Neuronal stem cell (in vitro differentiated cells): ENCODE measurements around the gene MRGPRE.

Source experiments
- DNase-seq: peaks from one replicate; pipeline ENCODE4 v3.0.0-alpha.2; 2013; ENCODE audit warnings: low spot score
- H2AFZ ChIP-seq: one replicate; pipeline ENCODE4 v1.6.1; 2013; ENCODE audit warnings: mild to moderate bottlenecking, low read length, inconsistent platforms
- H2AK5ac ChIP-seq: 2 replicates; pipeline ENCODE4 v1.6.1; 2013; ENCODE audit warnings: low read depth, mild to moderate bottlenecking, inconsistent platforms, low read length, moderate library complexity, mixed read lengths
- H2BK120ac ChIP-seq: 2 replicates; pipeline ENCODE4 v1.6.1; 2013; ENCODE audit warnings: low read depth, mild to moderate bottlenecking, inconsistent platforms, low read length, moderate library complexity, mixed read lengths
- H2BK12ac ChIP-seq: one replicate; pipeline ENCODE4 v1.6.1; 2013; ENCODE audit warnings: low read length, inconsistent platforms
- H2BK15ac ChIP-seq: 2 replicates; pipeline ENCODE4 v1.6.1; 2013; ENCODE audit warnings: mild to moderate bottlenecking, low read length, inconsistent platforms, mixed read lengths
- H2BK5ac ChIP-seq: one replicate; pipeline ENCODE4 v1.6.1; 2013; ENCODE audit warnings: inconsistent platforms, mild to moderate bottlenecking, low read length, moderate library complexity
- H3K14ac ChIP-seq: one replicate; pipeline ENCODE4 v1.6.1; 2013; ENCODE audit warnings: low read length, inconsistent platforms
- H3K18ac ChIP-seq: 2 replicates; pipeline ENCODE4 v1.6.1; 2013; ENCODE audit warnings: low read length, inconsistent platforms
- H3K23ac ChIP-seq: 2 replicates; pipeline ENCODE4 v1.6.1; 2013; ENCODE audit warnings: low read depth, mild to moderate bottlenecking, mixed read lengths, low read length, inconsistent platforms; ENCODE audit not compliant: poor library complexity
- H3K27ac ChIP-seq: replicated peaks from 3 replicates; pipeline ENCODE4 v1.5.1; 2013; ENCODE audit warnings: low read length, inconsistent platforms
- H3K27me3 ChIP-seq, 3 experiments: 2 replicates each; pipeline ENCODE4 v1.6.1; 2013; ENCODE audit warnings: low read length in 3 of 3, mild to moderate bottlenecking in 2 of 3, inconsistent platforms in 1 of 3, low read depth in 1 of 3, mixed read lengths in 1 of 3, moderate library complexity in 1 of 3; ENCODE audit not compliant: control insufficient read depth in 3 of 3, insufficient read depth in 3 of 3
- H3K36me3 ChIP-seq, 2 donors: replicated peaks in 1 of 2; 2 replicates each; pipeline ENCODE4 v1.6.1; 2013; ENCODE audit warnings: low read length in 2 of 2; ENCODE audit not compliant: control insufficient read depth in 2 of 2, insufficient read depth in 2 of 2
- H3K4ac ChIP-seq: 2 replicates; pipeline ENCODE4 v1.6.1; 2013; ENCODE audit warnings: inconsistent platforms, mild to moderate bottlenecking, low read length, moderate library complexity
- H3K4me1 ChIP-seq, 2 donors: 1 replicate in 1 of 2; 2 replicates in 1 of 2; pipeline ENCODE4 v1.6.1; 2013; ENCODE audit warnings: low read length in 2 of 2, low read depth in 1 of 2; ENCODE audit not compliant: control insufficient read depth in 2 of 2, insufficient read depth in 1 of 2
- H3K4me2 ChIP-seq: one replicate; pipeline ENCODE4 v1.6.1; 2013; ENCODE audit warnings: mild to moderate bottlenecking, low read length, inconsistent platforms; ENCODE audit not compliant: insufficient read depth, poor library complexity, severe bottlenecking
- H3K4me3 ChIP-seq, 2 donors: 2 replicates each; pipeline ENCODE4 v1.5.1; 2013; ENCODE audit warnings: low read length in 2 of 2, mild to moderate bottlenecking in 2 of 2, inconsistent platforms in 1 of 2, moderate library complexity in 1 of 2
- H3K79me1 ChIP-seq: one replicate; pipeline ENCODE4 v1.6.1; 2013; ENCODE audit warnings: low read depth, mild to moderate bottlenecking, inconsistent platforms, low read length, moderate library complexity
- H3K9ac ChIP-seq: one replicate; pipeline ENCODE4 v1.6.1; 2013; ENCODE audit warnings: mild to moderate bottlenecking, low read depth, low read length, inconsistent platforms; ENCODE audit not compliant: poor library complexity
- H3K9me3 ChIP-seq, 2 donors: replicated peaks in 1 of 2; 2 replicates each; pipeline versions ENCODE3 to v1.6.1; 2013; ENCODE audit warnings: low read length in 2 of 2, mild to moderate bottlenecking in 2 of 2, inconsistent platforms in 1 of 2, low read depth in 1 of 2, mixed read lengths in 1 of 2, moderate library complexity in 1 of 2; ENCODE audit not compliant: control insufficient read depth in 2 of 2, insufficient read depth in 1 of 2
- H4K8ac ChIP-seq: one replicate; pipeline ENCODE4 v1.6.1; 2013; ENCODE audit warnings: low read depth, mild to moderate bottlenecking, inconsistent platforms, low read length, moderate library complexity
- H4K91ac ChIP-seq: one replicate; pipeline ENCODE4 v1.6.1; 2013; ENCODE audit warnings: low read length, low read depth, mild to moderate bottlenecking, inconsistent platforms; ENCODE audit not compliant: poor library complexity
- WGBS, 2 donors: extraction: QIAGEN DNeasy Blood & Tissue Kit; methylation state at CpG; one replicate each; pipeline ENCODE4 v1.1.7; 2013; ENCODE audit warnings: missing lambda C conversion rate in 2 of 2, mixed read lengths in 1 of 2; ENCODE audit not compliant: insufficient read length in 2 of 2, insufficient replicate concordance in 1 of 2; ENCODE audit errors: extremely low coverage in 2 of 2; 5-methylcytosine and 5-hydroxymethylcytosine counted together

The MRGPRE gene

DNA sequence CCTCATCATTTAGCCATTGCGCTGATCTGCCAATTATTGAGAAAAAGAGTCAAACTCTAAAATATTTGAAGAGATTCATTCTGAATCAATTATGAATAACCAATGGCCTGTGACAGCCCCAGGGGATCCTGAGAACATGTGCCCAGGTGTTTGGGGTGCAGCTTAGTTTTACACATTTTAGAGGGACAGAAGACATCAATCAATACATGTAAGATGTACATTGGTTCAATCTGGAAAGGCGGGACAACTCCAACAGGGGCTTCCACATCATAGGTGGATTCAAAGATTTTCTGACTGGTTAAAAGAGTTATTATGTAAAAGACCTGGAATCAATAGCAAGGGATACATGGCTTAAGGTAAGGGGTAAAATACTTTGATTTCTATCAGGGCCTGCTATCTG lies 4.9 kb upstream of the MRGPRE start:
- no peaks in the 10 kb centered on the region for H3K36me3 ChIP-seq
- H2BK120ac ChIP-seq, result no peak overlapping the region
- no peak overlapping the region for H2BK12ac ChIP-seq
- no peak overlapping the region for H2BK5ac ChIP-seq
- H4K8ac ChIP-seq, result no peak overlapping the region
- H3K4me3 ChIP-seq, result no peak overlapping the region
- peaks cover 0 to 5% (median 0%) of the 10 kb centered on the region in 3 experiments for H3K27me3 ChIP-seq
- no peak overlapping the region for H3K18ac ChIP-seq
- no peak overlapping the region for H2BK15ac ChIP-seq
- no peak overlapping the region for H3K4ac ChIP-seq
- H3K79me1 ChIP-seq, result no peaks in the 10 kb centered on the region
- no peak overlapping the region for H3K9ac ChIP-seq
- H3K14ac ChIP-seq, result no peak overlapping the region
- peaks cover 0 to 2% of the 10 kb centered on the region in 2 donors for H3K4me1 ChIP-seq
- no peak overlapping the region for H2AK5ac ChIP-seq
- no peak for DNase-seq
- no peak overlapping the region for H3K27ac ChIP-seq
- no peak overlapping the region for H4K91ac ChIP-seq
- WGBS, 2 donors, result no CpG with 5 or more reads among the region's 2 CpGs
- no peak overlapping the region for H2AFZ ChIP-seq
- H3K9me3 ChIP-seq, result no peaks in the 10 kb centered on the region
- H3K4me2 ChIP-seq, result no peak overlapping the region
- H3K23ac ChIP-seq, result no peak overlapping the region

DNA sequence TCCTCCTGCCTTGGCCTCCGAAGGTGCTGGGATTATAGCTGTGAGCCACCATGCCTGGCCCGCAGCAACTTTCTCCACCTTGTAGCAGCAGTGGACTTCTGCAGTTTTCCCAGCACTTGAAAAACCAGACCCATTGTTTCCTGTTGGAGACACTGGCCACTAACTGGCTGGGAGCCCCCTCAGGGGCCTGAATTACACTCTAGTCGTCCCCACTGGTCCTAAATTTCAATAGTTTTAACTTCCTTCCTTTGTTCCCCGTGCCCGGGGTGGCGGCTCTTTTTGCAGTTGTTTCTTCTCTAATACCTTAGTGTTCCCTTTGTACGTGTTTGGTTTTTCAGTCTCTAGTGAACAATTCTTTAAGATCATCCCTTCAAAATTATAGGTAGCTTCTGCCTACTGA lies 2.6 kb upstream of the MRGPRE start:
- no peak overlapping the region for H3K4me3 ChIP-seq
- H3K14ac ChIP-seq, result no peak overlapping the region
- no peak overlapping the region for H2AK5ac ChIP-seq
- no peak overlapping the region for H3K23ac ChIP-seq
- no peak overlapping the region for H2BK120ac ChIP-seq
- no peak overlapping the region for H3K27ac ChIP-seq
- WGBS, 2 donors, result no CpG with 5 or more reads among the region's 7 CpGs
- peaks cover 0 to 5% (median 0%) of the 10 kb centered on the region in 3 experiments for H3K27me3 ChIP-seq
- no peak overlapping the region for H3K9ac ChIP-seq
- H2AFZ ChIP-seq, result no peak overlapping the region
- H3K4ac ChIP-seq, result no peak overlapping the region
- no peaks in the 10 kb centered on the region for H3K79me1 ChIP-seq
- H2BK12ac ChIP-seq, result no peak overlapping the region
- peaks cover 0 to 3% of the 10 kb centered on the region in 2 donors for H3K4me1 ChIP-seq
- no peak overlapping the region for H4K8ac ChIP-seq
- no peak overlapping the region for H3K18ac ChIP-seq
- H3K36me3 ChIP-seq, result no peaks in the 10 kb centered on the region
- H4K91ac ChIP-seq, result no peak overlapping the region
- DNase-seq, result no peak
- H3K9me3 ChIP-seq, result no peaks in the 10 kb centered on the region
- H3K4me2 ChIP-seq, result no peak overlapping the region
- no peak overlapping the region for H2BK15ac ChIP-seq
- no peak overlapping the region for H2BK5ac ChIP-seq

DNA sequence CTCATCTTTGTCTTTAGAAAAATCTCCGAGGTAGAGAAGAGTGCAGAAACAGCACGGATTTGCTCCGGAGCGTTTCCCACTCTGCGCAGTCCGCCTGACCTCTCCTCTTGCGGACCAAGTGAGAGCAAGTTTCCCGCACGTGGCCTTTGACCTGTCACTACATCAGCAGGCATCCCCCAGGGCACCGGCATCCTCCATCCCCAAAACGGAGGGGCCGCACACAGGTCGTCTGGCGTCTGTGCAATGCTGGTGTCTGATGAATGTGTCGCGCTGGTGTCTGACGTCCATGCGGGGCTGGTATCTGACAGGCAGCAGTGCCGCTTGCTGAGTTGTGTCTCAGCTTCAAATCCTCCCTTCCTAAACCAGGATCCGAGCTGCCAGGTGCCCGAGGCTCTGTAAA lies 739 bp upstream of the MRGPRE start:
- H3K9ac ChIP-seq, result no peak overlapping the region
- WGBS, 2 donors, result no CpG with 5 or more reads among the region's 21 CpGs
- H2BK5ac ChIP-seq, result peak overlapping the region; percentile 82
- no peak overlapping the region for H4K91ac ChIP-seq
- H2BK12ac ChIP-seq, result peak overlapping the region; percentile 58
- no peak overlapping the region for H3K4ac ChIP-seq
- no peak overlapping the region for H3K27ac ChIP-seq
- peak overlapping the region; percentile 71 for H3K18ac ChIP-seq
- no peak for DNase-seq
- peak overlapping the region; percentile 87 for H2BK120ac ChIP-seq
- H3K4me3 ChIP-seq, result no peak overlapping the region
- H3K4me2 ChIP-seq, result no peak overlapping the region
- peak overlapping the region; percentile 55 for H3K23ac ChIP-seq
- peaks cover 0 to 3% of the 10 kb centered on the region in 2 donors for H3K4me1 ChIP-seq
- peak overlapping the region; percentile 75 for H2BK15ac ChIP-seq
- peaks cover 0 to 5% (median 0%) of the 10 kb centered on the region in 3 experiments for H3K27me3 ChIP-seq
- H2AK5ac ChIP-seq, result peak overlapping the region; percentile 63
- no peak overlapping the region for H2AFZ ChIP-seq
- H3K14ac ChIP-seq, result no peak overlapping the region
- no peak overlapping the region for H4K8ac ChIP-seq
- no peaks in the 10 kb centered on the region for H3K9me3 ChIP-seq
- H3K79me1 ChIP-seq, result no peaks in the 10 kb centered on the region
- H3K36me3 ChIP-seq, result no peaks in the 10 kb centered on the region

DNA sequence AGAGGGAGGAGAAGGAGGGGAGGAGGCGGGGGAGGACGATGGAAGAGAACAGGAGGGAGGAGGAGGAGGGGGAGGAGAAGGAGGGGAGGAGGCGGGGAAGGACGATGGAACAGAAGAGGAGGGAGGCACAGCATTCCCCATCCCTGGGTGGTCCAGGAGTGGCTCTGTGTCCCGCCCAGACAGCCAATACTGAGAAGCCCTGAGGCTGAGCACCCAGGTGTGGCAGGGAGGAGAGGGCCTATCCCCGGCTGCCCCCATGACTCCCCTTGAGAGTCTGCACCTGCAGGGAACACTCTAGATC lies 717 bp downstream of the MRGPRE start:
- H3K4me2 ChIP-seq, result no peak overlapping the region
- no peaks in the 10 kb centered on the region for H3K9me3 ChIP-seq
- peaks cover 0 to 4% (median 0%) of the 10 kb centered on the region in 3 experiments for H3K27me3 ChIP-seq
- H2BK5ac ChIP-seq, result no peak overlapping the region
- no peak overlapping the region for H2AFZ ChIP-seq
- no peak overlapping the region for H3K27ac ChIP-seq
- H3K4ac ChIP-seq, result no peak overlapping the region
- H2AK5ac ChIP-seq, result peak overlapping the region; percentile 92
- no peak overlapping the region for H2BK120ac ChIP-seq
- H3K18ac ChIP-seq, result peak overlapping the region; percentile 87
- no peak overlapping the region for H3K9ac ChIP-seq
- H4K91ac ChIP-seq, result no peak overlapping the region
- H3K14ac ChIP-seq, result no peak overlapping the region
- H3K23ac ChIP-seq, result no peak overlapping the region
- H3K36me3 ChIP-seq, result no peaks in the 10 kb centered on the region
- peak overlapping the region; percentile 3 for H4K8ac ChIP-seq
- H3K4me3 ChIP-seq, result no peak overlapping the region
- no peak overlapping the region for H2BK15ac ChIP-seq
- no CpG with 5 or more reads among the region's 6 CpGs for WGBS, 2 donors
- H2BK12ac ChIP-seq, result no peak overlapping the region
- H3K79me1 ChIP-seq, result no peaks in the 10 kb centered on the region
- no peak for DNase-seq
- H3K4me1 ChIP-seq, result peaks cover 0 to 3% of the 10 kb centered on the region in 2 donors
